Rectal smooth muscle tissue (tissue), 1 donor: Measurements from ENCODE around the gene PLEKHA8.

ENCODE experiments used
- H3K27ac ChIP-seq: one replicate; pipeline ENCODE4 v1.7.0; 2013; ENCODE audit warnings: low read depth, low read length, inconsistent platforms
- H3K27me3 ChIP-seq: one replicate; pipeline ENCODE4 v1.7.0; 2013; ENCODE audit warnings: low read length; ENCODE audit not compliant: control insufficient read depth, insufficient read depth
- H3K36me3 ChIP-seq: one replicate; pipeline ENCODE4 v1.7.0; 2013; ENCODE audit warnings: low read length; ENCODE audit not compliant: control insufficient read depth, insufficient read depth
- H3K4me1 ChIP-seq: one replicate; pipeline ENCODE4 v1.7.0; 2013; ENCODE audit warnings: low read length; ENCODE audit not compliant: control insufficient read depth, insufficient read depth
- H3K4me3 ChIP-seq: one replicate; pipeline ENCODE4 v1.7.0; 2013; ENCODE audit warnings: low read length
- H3K9ac ChIP-seq: one replicate; pipeline ENCODE4 v1.7.0; 2013; ENCODE audit warnings: low read length

Gene PLEKHA8

DNA sequence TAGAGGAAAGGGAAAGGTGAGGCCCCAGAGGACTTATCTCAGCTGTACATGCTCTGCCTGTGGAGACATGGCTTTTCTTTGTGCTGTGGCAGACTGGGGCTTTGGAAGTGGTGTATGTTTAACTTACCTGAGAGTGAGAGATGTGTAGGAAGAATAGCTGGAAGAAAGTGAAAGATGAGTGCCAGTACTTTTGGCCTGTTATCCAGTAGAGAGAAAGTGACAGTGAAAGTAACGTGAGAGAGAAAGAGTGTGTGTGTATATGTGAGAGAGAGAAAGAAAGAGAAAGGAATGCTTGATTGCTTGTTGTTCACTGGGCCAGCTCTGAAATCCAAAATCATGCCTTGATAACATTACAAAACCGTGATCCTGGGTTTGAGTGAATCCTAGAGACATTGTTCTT is 132.1 kb downstream of the PLEKHA8 start:
- no peaks in the 10 kb centered on the region for H3K27me3 ChIP-seq
- no peaks in the 10 kb centered on the region for H3K36me3 ChIP-seq
- no peaks in the 10 kb centered on the region for H3K4me1 ChIP-seq
- H3K9ac ChIP-seq = no peak overlapping the region
- no peak overlapping the region for H3K27ac ChIP-seq
- no peak overlapping the region for H3K4me3 ChIP-seq

DNA sequence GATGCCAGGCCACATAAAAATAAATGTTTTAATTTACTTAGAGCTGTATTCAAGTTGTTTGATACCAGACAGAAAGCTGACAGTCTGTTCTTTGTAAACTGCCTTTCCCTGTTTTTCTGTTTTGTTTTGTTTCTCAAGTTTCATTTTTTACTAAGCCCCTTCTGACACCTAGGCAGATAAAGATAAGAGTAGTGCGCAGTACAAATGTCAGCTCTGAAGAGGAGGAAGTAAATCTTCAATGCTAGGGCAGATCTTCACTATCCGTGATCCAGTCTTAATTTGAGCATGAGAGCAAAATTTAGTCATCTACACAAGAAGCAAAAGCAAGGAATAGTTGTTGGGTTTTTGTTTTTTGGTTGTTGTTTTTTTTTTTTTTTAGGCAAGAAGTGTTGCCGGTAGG is 133.9 kb downstream of the PLEKHA8 start:
- H3K27me3 ChIP-seq = no peaks in the 10 kb centered on the region
- H3K4me1 ChIP-seq = no peaks in the 10 kb centered on the region
- H3K4me3 ChIP-seq = no peak overlapping the region
- H3K36me3 ChIP-seq = no peaks in the 10 kb centered on the region
- no peak overlapping the region for H3K27ac ChIP-seq
- no peak overlapping the region for H3K9ac ChIP-seq

DNA sequence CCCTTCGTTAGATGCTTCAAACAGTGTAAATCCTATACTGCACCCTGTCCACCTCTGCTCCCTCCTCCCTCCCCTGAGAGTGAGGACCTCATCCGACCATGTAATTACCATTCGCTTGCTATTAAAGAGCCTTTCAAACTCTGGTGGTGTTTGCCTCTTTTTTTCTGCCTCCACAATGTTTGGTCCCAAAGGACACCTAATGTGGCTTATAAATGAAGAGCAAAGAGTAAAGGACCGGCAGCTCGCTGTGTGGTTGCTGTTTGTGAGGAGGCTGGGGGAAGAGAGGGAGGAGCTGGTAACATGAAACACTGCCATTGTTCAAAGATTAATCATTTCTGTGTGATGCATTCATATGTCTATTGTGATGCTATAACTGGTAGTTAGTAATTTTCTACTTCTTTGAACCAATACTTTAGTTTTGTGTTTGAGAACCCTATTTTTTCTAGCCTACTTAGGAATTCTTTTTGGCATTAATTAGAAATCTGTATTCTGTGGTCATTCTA is 134.5 kb downstream of the PLEKHA8 start:
- H3K27ac ChIP-seq = no peak overlapping the region
- no peak overlapping the region for H3K9ac ChIP-seq
- H3K4me1 ChIP-seq = no peaks in the 10 kb centered on the region
- H3K27me3 ChIP-seq = no peaks in the 10 kb centered on the region
- no peak overlapping the region for H3K4me3 ChIP-seq
- no peaks in the 10 kb centered on the region for H3K36me3 ChIP-seq

DNA sequence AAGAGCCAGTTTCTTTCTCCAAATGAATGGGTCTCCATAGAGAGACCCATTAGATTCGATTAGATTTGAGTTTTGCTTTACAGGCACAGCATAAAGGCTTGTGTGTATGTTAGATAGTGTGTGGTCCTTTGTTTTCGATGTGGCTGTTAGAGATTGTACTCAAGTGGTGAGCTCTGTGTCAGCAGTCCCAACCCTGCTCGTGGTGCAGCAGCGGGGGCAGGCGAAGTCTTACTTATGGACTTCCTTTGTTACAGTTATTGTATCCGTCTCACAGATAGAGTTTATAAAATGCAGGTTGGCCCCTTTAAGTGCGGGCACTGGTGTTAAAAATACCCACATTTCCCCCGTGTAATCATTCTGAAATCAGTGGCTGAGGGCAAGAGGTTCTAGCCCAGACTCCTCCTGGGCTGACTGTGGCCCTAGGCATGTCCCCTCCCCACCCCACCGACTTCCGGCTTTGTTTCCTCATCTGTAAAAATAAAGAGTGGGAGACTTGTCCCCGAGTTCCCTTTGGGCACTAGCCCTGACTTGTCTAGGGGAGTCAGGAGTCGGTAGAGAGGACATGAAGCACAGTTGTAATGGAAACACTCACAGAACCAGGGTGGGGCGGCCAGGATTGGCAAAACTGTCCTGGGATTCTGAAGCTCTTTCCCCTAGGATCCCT is 135.2 kb downstream of the PLEKHA8 start:
- H3K4me1 ChIP-seq = no peaks in the 10 kb centered on the region
- H3K27me3 ChIP-seq = no peaks in the 10 kb centered on the region
- H3K9ac ChIP-seq = no peak overlapping the region
- no peak overlapping the region for H3K4me3 ChIP-seq
- H3K36me3 ChIP-seq = no peaks in the 10 kb centered on the region
- H3K27ac ChIP-seq = no peak overlapping the region

DNA sequence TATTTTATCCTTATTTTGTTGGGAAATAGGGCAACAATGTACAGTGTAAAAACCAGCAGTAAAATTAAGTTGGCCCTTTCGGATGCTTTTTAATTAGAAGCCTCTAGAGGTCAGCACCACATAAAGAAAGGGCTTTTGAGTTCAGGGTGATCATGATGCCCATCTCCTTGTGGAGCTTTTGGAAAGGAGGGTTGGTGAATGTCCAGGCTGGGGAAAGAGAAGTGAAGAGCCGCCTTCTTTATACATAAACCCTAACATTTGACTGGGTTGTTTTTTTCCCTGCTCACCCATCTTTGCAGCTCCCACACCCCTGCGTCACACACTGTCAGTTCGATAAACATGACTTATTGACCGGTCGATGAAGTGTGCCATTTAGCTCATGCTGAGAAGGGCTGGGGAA is 136.4 kb downstream of the PLEKHA8 start:
- Histone ChIP-seq H3K4me1 (no peaks in the 10 kb centered on the region), H3K9ac (no peak overlapping the region), H3K4me3 (no peak overlapping the region), H3K36me3 (no peaks in the 10 kb centered on the region), H3K27me3 (no peaks in the 10 kb centered on the region), H3K27ac (no peak overlapping the region)

DNA sequence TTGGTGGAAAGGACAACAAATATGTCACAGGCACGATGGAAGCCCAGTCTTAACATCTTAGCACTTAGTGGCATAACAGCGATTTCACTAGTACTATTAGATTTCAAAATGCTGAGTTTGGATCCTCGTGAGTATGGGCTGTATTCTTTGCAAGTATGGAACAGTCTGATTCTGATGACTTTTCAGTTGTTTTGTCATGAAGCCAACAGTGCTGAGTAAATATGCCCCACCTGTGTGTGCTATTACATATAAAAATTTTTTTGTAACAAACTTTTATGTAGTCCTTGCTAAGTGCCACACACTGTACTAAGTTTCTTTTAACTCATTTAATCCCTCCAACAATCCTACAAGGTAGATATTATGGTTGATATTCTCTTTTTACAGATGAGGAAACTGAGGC is 137.4 kb downstream of the PLEKHA8 start:
- Histone ChIP-seq H3K9ac (no peak overlapping the region), H3K27me3 (no peaks in the 10 kb centered on the region), H3K4me3 (no peak overlapping the region), H3K36me3 (no peaks in the 10 kb centered on the region), H3K27ac (no peak overlapping the region), H3K4me1 (no peaks in the 10 kb centered on the region)

DNA sequence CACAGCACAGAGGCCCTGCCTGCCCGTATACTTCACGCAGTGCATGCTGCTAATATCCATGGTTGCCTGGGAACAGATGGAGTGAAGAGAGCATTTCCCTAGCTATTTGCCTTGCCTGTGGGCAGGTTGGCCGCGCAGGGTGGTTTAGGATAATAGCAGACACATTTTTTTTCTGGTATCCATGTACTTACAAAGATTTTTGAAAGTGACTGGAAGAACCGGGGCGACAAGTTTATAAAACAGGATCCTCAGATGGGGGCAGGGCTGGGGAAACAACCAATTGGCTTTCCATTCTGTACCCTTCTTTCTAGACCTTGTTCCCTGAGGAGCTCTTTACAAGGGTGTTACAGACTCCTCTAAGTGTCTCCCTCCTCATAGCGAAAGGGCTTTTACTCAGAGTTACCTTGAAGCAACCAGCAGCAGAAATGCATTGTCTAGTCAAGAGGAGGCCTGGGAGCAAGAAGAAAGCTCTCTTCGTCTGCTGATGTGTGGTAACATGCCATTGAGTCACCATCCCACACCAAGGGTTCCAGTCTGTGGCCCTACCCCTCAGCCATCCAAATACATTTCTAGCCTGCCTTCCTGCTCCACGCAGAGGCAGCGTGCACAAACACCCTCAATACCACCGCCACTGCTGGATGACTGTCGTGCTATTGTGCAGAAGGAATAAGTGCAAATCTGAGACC is 138.1 kb downstream of the PLEKHA8 start:
- Histone ChIP-seq H3K4me3 (no peak overlapping the region), H3K4me1 (no peaks in the 10 kb centered on the region), H3K27me3 (no peaks in the 10 kb centered on the region), H3K27ac (no peak overlapping the region), H3K9ac (no peak overlapping the region), H3K36me3 (no peaks in the 10 kb centered on the region)

DNA sequence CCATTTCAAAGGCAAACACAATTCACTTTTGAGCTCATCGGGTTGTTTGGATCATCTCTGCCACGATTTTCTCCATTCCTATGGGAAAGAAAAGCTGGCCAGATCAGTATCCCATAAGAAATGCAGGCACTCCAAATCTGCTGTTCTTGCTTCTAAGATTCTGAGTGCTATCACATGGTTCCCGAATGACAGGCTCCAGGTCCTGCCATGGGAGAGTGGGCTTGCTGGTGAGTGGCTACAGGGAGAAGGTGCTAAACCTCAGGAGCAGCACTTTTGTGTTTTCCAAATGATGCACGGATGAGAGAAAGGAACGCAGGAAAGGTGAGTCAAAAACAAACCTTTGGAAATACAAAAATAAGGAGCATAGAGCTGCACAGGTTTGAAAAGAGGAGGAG is 138.6 kb downstream of the PLEKHA8 start:
- Histone ChIP-seq H3K27ac (no peak overlapping the region), H3K4me1 (no peaks in the 10 kb centered on the region), H3K9ac (no peak overlapping the region)

DNA sequence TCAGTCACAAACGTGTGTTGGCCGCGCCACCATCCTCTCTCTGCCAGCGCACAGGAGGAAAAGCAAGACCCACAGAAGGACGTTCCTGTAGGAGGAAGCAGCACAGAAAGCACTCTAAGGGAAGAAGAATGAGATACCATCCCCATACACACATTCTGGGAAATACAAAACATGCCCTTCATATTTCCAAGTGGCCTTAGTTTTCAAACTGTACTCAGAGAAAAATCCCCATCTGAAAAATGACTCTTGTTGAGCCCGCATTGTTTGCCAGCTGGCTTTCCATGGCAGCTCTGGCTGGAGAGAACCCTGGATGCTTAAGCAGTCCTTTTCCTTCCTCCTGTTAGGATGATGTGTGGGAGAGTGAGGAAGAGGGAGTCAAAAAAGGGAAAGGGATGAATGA is 139.7 kb downstream of the PLEKHA8 start:
- no peak overlapping the region for H3K27ac ChIP-seq
- no peaks in the 10 kb centered on the region for H3K36me3 ChIP-seq
- no peak overlapping the region for H3K4me3 ChIP-seq
- no peaks in the 10 kb centered on the region for H3K27me3 ChIP-seq
- H3K4me1 ChIP-seq = peaks cover 7% of the 10 kb centered on the region
- no peak overlapping the region for H3K9ac ChIP-seq

More for the DNA sequence above, 138.6 kb downstream of the PLEKHA8 start:
- Histone ChIP-seq H3K27me3 (no peaks in the 10 kb centered on the region), H3K4me3 (no peak overlapping the region), H3K36me3 (no peaks in the 10 kb centered on the region)

DNA sequence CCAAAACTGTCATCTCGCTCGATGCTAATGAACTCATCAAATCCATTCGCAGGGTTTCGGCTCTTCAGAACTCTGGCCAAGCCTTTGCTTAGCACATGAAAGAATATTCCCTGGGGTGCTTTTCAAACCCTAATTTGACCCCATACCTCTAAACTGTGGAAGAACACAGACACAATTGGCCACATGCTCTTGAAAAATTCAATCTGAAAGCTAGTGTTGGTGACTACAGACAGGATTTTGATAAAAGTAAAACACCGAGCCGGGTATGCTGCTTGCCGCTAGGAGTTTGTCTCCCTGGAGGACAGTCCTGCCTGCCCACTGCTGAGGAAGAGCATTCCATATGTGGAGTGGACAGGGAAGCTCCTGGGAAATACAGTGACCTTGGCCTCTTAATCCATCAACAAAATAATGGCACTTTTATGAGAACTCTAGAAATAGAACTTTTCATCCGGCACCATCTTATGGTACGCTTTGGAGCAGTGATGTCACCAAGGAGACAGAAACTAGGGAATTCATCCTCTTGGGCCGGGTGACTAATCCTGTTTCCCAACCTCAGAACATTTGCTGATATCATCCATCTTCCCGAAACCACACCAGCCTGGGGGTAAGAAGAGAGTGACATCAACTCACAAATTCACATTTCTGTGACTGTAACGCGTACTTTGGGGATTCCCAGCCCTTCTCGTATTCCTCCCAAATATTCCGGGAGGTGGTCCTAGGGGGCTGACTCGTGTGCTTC is 140.8 kb downstream of the PLEKHA8 start:
- no peak overlapping the region for H3K4me3 ChIP-seq
- H3K9ac ChIP-seq = no peak overlapping the region
- H3K27me3 ChIP-seq = no peaks in the 10 kb centered on the region
- H3K27ac ChIP-seq = no peak overlapping the region
- H3K4me1 ChIP-seq = peaks cover 16% of the 10 kb centered on the region
- no peaks in the 10 kb centered on the region for H3K36me3 ChIP-seq

DNA sequence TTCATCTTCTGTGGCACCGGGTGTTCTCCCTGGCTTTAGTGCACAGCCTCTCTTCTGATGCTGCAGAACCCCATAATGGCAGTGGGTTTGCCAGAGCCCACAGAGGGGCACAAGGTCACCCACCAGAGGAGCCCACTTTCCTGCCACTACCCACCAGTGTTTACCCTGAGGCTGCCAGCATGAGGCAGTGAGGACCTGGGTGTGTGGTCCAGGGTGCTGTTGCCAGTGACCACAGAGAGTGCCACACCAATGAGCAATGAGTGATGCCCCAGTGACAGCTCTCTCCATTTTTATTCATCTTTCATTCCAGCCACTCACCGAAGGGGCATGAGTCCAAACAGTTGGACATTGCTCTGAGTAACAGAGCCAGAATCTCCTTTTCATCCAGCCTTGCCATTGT is 141.4 kb downstream of the PLEKHA8 start:
- no peak overlapping the region for H3K27ac ChIP-seq
- no peak overlapping the region for H3K4me3 ChIP-seq
- H3K36me3 ChIP-seq = no peaks in the 10 kb centered on the region
- no peaks in the 10 kb centered on the region for H3K27me3 ChIP-seq
- H3K4me1 ChIP-seq = peaks cover 16% of the 10 kb centered on the region
- H3K9ac ChIP-seq = no peak overlapping the region

DNA sequence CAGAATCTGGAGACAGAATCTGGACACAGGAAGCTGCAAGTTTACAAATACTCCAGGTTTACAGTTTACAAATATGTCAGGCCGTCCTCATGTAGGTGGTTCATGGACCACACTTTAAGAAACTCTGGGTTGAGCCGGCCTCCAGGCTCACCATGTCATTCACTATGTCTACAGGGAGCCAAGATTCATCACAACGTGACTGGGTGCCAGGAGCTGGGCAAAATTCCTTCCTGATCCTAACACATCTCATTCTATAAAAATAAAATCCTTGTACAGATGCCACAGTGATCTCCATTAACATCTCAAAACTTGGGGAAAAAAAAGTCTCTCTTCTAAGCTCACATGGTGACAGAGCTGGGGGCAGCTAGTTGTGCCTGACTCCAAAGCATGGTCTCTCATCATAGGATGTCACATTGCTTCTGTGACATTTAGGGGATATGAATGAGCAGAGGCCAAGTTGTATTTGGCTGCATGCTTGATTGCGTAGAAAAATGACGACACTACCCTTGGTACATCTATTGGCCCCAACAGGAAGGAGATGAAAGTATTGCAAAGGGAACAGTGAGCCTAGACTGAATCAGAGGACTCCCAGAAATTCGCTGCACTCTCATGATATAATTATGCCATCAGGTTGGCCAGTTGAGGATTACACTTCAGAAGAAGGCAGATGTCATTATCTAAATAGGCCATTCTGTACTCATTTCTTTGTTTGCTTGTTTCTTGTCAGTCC is 142.4 kb downstream of the PLEKHA8 start:
- no peak overlapping the region for H3K27ac ChIP-seq
- H3K4me3 ChIP-seq = no peak overlapping the region
- H3K9ac ChIP-seq = no peak overlapping the region
- H3K4me1 ChIP-seq = peaks cover 16% of the 10 kb centered on the region
- H3K36me3 ChIP-seq = no peaks in the 10 kb centered on the region
- no peaks in the 10 kb centered on the region for H3K27me3 ChIP-seq
